GM21528 (cell line): Measurements from ENCODE around the gene KAT2A.

Source experiments
- ATAC-seq: cut with Tn5 transposase; IDR thresholded peaks from one replicate; pipeline ENCODE4 v1.9.1; 2021; ENCODE audit warnings: mild to moderate bottlenecking, moderate library complexity; ENCODE audit not compliant: unreplicated experiment, low FRiP score

KAT2A gene

DNA sequence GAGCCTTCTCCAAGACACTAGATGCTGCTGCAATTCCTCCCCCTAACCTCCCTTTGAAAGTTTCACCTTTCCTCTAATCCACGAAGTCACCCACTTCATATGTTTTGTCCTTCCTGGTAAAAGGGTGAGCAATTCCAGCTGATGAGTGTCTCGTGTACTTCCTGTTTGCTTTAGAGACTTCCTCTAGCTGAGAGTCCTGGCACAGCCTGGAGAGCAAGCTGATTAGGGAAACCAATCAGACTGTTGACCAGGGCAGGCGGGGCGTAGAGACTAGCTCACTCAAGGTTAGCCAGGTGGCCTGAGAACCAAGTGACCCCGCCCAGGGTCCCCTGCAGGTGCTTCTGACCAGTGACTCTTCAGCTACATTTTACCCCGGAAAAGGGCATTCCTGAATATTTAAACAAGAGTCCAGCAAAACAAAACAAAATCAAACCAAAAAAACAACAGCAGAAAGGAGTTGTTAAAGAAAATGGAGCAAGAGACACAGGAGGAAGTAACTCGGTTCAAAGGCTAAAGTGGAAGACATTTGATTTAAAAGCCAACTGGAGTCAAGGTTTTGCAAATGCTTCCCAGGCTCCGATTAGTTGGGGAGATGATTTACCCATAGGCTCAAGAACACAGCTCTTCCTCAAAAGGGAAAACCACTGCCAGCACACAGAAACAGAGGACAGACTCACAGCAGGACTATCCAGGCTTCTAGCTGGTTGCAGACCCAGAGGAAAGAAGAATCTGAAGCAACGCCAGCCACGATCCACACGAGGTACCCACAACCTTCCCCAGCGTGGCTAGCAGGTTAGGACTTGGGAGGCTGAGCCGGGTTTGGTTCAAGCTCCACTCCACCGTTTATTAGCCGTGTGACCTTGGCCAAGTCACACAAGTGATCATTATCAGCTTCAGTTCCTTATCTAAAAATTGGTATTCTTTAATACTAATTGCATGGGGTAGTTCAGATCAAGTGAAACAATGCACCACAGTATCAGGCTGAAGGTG is 14.8 kb upstream of the KAT2A start:
- no peak for ATAC-seq

DNA sequence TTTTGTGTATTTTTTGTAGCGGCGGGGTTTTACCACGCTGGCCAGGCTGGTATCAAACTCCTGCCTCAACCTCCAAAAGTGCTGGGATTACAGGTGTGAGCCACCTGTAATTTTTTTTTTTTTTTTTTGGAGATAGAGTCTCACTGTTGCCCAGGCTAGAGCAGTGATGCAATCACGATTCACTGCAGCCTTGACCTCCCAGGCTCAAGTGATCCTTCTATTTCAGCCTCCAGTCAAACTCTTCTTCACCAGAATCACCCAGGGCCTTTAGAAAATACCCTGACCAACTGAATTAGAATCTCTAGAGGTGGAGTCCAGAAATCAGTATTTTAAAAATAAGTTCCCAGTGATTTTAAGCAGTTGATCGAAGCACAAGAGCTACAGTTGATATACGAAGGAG is 14.0 kb upstream of the KAT2A start:
- no peak for ATAC-seq

DNA sequence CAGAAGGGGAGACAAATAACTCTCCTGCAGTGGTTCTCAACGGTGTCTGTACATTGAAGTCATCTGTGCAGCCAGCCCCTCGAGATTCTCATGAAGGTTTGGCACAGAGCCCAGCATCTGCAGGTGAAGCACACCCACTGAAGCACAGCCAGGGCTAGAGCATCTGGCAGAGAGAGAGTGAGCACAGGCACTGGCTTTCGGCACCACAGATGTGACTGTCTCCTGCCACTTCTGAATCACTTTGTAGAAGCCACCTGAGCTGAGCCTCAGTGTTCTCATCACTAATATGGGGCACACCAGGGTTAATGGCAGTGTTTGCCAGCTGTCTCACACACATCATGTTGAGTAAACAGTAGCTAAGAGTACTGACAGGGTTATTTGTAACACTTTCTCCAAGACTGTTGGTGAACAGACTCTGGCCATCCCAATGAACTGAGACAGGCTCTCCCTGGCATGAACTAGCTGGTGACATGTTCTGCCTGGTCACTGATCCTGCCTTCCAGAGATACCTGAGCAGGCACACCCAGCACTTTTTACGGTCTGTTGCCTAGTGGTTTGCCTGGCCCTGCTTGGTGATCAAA is 12.4 kb upstream of the KAT2A start:
- ATAC-seq = no peak

DNA sequence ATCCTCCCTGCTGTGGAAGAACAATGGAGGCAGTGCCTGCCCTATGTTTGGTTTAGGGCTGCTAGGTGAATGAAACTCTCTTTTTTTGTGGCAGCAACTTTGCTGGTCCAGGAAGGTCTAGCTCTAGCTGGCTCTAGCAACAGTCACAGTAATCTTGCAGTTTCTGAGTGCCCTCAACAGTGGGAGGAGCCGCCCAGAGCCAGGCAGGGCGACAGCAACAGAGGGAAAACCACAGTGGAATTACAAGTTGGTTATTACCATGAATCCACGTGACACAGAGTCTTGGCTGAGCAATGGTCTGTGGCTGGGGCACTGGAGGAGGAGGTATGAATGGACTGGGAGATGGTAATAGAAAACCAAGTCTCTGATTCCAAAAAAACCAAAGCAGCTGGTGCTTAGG is 11.8 kb upstream of the KAT2A start:
- no peak for ATAC-seq

DNA sequence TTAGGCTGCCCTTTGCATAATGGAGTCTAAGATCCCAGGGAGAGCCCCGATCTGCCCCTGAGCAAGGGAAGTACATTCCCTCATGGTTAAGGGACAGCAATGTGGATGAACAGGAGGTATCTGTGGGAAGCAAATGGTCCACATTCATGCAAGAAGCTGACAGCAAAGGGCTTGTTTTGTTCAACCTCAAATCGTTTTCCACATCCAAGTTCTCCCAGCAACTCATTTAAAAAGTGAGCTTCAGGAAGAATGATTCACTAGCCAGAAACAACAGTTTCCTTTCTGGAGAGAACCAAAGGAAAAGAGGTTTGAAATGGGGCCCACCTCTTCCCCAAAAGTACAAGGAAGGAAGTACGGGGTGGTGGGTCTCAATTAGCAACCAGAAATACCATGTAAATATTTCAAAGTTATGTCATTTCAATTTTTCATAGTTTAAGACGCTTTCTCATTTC is 10.8 kb upstream of the KAT2A start:
- no peak for ATAC-seq

DNA sequence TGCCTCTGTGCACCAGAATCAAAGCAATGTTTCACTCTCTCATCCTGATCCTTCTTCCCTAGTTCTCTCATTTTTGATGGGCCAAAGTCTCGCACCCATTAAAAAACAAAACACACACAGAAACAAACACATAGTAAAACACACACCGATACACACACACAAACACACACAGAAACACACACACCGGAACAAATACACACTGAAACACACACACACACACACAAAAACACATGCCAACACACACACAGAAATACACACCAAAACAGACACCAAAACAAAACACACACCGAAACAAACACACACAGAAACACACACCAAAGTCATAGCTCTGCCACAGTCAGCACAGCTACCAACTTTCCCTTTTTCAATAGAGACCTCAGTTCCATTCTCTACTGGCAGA is 10.1 kb upstream of the KAT2A start:
- no peak for ATAC-seq

DNA sequence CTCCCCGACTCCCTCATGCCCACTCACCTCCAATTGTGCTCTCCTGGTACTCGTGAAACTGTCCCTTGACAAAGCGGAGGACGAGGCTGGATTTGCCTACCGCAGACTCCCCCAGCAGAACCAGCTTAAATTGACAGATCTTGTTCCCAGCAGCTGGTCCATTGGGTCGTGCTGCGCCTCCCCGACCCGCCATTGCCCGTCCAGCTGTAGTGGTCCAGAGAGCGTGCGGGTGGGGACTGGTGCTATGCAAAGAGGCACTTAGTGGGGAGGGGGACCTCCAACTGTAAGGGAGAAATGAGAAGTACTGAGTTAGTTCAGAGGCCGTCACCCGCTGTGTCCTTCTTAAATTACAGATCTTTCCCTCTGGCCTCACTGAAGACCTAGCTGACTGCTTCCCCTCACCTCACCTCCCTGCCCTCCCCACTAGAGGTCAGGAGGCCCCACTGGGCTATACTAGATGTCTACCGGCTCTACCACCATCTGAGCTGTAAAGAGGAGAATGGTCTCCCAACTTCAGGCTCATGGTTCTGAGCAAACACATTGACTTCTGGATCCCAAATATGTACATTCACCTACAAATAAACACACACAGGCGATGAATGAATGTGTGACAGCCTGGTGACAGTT is 9.3 kb upstream of the KAT2A start:
- no peak for ATAC-seq

DNA sequence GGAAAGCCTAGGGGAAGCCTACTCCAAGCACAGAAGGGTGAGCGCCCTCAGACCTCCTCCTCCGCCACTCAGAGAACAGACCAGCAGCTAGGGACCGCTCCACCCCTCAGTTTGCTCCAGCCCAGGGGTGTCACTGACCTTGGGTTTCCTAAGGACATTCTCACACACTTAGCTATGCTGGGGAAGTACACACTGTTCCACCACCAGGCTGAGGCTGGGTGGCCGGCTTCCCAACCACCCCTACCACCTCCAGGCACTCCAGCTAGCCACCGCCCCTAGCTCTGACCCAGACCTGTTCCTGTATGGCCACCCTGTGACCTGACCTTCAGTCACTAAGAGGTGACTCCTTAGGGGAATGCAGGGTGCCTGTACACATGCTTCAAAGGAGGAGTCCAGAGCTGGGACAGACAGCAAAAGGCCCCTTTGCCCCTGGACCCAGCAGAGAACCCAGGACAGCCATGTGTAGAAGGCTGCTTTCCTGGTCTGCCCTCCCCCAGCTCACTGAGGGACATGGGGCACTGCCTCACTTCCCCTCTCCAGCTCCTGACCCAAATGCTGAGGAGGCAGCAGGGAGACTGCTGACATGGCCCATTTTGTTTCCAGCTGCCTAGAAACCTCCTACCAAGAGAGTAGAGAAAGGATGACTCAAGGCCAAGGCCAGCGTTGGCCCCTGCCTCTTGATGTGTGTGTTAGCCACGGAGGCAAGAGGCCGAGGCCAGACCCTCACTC is 8.1 kb upstream of the KAT2A start:
- ATAC-seq = no peak

DNA sequence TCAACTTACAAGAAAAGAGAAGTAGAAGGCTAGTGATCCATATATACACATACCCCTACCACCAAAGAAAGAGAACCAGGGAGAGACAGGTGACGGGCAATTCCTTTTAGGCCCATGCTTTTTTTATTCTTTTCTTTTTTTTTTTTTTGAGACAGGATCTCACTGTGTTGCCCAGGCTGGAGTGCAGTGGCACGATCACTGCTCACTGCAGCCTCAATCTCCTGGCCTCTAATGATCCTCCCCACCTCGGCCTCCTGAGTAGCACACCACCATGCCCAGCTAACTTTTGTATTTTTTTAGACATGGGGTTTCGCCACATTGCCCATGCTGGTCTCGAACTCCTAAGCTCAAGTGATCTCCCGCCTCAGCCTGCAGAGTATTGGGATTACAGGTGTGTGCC is 6.2 kb upstream of the KAT2A start:
- ATAC-seq = no peak

DNA sequence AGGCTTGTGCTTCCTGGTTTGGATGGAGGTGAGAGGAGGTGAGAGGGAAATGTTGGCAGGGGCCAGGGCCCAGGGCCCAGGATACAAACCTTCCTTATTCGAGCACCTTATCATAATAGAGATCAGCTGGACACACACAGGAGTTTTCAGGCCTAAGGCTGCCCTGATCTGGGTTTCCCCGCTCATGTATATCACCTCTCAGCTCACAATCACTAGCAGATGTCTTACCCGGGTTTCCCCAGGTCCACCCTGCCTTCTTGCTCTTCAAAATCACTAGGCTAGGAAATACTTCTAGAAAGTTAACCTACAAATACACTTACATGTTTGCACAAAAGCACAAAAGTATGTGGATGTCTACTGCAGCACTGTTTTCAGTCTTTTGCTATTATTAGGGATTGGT is 5.7 kb upstream of the KAT2A start:
- ATAC-seq = no peak

DNA sequence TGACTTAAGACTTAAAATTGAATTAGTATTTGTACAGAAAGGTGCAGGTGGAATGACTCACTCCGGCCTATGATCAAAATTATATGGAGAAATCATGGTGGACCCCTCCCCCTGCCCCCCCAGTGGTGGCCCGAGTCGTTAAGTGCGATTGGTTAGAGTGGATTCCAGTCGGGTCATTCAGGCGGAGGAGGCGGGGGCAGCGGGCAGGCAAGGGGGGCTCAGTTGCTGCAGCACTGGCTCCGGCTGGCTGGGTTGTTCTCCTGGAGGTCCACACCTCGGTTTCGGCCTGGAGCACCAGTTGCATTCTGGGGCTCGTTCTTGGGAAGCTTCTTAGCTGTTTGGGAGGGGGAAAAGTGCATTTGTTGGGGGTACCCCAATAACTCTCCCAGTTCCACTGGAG is 4.4 kb upstream of the KAT2A start:
- ATAC-seq = no peak

DNA sequence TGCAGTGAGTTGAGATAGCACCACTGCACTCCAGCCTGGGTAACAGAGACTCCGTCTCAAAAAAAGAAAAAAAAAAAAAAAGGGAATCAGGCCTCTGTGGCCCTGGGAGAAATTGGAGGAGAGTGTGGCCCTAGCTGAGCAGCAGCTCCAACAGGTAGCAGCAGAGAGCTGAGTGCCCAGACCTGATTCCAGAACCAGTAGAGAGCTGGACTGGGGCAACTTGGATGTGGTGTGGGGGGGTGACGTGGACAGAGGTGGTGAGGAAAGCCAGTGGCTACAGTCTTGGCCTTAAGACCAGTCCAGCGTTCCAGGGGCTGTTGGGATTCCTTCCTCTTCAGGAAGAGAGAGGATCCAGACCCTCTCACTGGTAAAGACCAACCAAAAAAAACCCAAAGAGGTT is 3.1 kb upstream of the KAT2A start:
- ATAC-seq = no peak

DNA sequence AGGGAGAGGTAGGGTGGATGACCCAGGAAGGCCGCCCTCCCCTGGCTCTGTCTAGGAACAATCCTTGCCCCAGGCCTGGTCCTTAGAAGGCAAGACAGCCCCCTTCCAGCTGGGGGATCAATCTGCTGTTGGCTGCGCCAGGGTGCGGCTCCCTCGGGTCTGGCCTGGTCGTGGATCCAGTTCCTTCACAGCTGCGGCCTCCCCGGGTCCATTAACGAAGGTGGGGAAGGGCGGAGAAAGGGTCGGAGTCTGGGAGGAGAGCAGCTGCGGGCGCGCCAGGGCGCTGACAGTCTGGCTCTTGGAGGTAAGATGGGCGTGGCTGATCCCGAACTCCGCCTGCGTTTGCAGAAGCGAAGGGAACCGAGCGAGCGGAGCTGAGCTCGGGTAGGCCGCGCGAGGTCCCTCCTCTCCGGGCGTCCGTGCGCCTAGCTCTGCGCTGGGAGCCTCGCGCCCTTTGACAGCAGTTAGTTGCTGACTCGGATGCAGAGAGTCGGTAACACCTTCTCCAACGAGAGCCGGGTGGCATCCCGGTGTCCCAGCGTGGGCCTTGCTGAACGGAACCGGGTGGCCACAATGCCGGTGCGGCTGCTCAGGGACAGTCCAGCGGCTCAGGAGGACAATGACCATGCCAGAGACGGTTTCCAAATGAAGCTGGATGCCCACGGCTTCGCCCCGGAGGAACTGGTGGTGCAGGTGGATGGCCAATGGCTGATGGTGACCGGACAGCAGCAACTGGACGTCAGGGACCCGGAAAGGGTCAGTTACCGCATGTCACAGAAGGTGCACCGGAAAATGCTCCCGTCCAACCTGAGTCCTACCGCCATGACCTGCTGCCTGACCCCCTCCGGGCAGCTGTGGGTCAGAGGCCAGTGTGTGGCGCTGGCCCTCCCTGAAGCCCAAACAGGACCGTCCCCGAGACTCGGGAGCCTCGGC is 1.5 kb upstream of the KAT2A start, which contains the start of gene HSPB9:
Gene HSPB9, plus strand, starts transcription at position 434 of the 933 bp plus-strand sequence. Its CDS starts 47 bp downstream, at position 481.
- no peak for ATAC-seq

DNA sequence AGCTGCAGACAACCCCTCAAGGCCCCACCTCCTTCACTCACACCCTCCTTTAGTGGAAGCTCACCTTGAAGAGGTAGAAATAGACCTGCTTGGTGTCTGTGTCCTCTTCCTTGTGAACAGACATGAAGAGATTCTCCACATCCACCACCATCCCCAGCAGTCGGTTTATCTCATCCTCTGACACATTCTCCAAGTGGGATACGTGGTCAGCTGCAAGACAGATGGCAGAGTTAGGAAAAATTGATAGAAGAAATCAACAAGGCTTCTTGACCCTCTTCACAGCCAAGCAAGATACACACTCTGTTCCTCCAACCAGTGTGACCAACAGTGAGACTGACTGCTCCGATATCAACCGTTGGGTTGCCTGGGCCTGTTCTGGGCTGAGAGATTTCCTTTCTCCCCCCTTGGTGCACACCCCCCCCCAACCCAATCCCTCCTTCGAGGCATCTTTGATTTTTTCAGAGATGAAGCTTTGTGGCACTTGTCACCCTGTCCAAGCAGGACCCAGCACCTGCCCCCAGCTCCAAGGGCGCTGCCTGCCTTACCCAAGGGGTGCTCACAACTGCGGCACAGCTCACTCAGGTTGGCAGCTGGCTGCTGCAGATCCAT is 902 bp downstream of the KAT2A start:
- no peak for ATAC-seq

DNA sequence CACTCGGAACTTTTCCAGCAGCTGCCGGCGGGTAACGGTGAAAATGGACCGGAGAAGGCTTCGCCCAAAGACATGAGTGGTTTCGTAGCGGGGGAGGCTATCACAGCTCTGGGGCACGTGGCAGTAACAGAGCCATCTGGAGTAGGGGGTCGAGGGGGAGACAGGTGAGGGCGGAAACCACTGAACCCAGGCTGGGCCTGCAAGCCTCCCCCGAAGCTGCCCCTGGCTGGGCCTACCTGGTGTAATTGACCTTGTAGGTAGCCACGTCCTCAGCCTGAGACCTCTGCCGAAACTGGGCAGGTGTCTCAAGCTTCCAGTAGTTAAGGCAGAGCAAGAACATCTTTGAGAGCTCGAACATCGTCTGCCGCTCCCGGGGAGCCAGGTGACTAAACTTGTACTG is 1.9 kb downstream of the KAT2A start:
- no peak for ATAC-seq

DNA sequence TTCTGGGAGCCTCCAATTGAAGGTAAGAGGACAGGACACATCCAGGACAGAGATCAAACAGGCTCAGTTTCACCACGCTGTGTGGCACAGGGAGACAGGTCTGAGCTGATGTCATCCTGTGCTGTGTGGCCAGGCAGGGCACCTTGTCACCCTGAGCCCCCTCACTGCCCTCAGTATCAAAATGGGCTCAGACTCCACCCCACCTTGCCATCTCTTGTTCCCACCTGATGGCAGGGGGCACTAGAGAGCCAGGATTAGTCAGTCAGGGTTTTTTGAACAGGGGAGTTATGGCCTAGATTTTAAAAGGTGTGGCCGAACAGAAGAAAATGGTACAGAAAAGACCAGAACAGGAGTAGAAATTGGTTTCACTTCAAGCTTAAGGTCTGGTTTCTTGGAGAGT is 2.6 kb downstream of the KAT2A start:
- ATAC-seq = no peak

DNA sequence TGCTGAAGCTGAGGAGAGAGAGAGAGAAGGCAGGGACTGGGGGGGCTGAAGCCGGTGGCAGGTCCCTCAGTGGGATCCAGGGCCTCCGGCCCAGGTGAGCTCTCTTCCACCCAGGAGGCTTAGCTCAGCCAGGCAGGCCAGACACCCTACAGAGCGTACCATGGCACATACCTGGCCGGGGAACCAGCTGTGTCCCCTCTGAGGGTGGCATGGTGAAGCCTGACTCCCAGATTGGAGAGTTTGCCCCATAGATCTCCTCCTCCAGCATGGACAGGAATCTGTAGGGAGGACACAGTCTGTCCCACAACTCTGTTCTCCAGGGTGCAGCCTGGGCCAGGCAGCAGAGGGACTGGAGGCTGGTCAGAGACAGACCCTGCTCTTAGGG is 3.0 kb downstream of the KAT2A start:
- ATAC-seq = no peak

DNA sequence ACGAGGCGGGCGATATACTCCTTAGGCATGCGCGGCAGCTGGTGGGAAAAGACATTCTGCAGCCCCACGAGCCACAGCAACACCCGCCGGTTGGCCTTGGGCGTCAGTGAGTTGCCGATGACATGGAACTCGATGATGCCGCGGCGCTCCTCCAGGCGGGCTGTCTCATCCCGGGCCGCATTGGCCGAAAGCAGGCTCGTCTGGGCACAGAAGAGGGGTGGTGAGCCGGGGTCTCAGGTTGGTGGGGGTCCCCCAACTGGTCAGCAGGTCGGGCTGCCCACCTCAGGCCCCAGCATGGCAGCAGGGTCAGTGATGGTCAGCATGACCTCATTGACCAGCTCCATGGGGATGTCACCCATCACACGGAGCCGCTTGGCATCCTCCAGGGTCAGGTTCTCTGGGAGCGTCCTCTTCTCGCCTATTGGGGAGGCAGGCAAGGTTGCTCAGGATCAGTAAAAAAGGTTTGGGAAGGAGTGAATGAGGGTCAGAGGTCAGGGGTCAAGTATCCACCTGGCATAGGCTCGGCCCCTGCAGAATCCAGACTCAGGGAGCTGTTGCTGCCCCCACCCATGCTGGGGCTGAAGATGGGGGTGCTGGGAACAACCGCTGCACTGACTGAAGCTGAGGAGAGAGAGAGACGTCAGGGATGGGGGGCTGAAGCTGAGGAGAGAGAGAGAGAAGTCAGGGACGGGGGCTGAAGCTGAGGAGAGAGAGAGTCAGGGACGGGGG is 3.6 kb downstream of the KAT2A start:
- no peak for ATAC-seq
